Lower leg skin (tissue), 4 donors: ENCODE data around the gene SORBS2. TPM values are rescaled to one million over a fixed set of nuclear protein-coding genes. Genes with fewer than 3 reads are reported as not detected.

ENCODE experiments used
- DNase-seq, 2 donors: peaks; one replicate each; pipeline ENCODE4 v3.0.0-alpha.2; 2019; ENCODE audit warnings: low spot score in 2 of 2
- H3K4me3 ChIP-seq: fragments of 200-600 bp; sonication (generic); 2 replicates; pipeline ENCODE4 v1.5.1; 2017; ENCODE audit warnings: mild to moderate bottlenecking, low read depth; ENCODE audit not compliant: poor library complexity, severe bottlenecking
- POLR2A ChIP-seq, 2 donors: fragments of 450-650 bp; IDR thresholded peaks; one replicate each; pipeline ENCODE4 v1.6.1; 2016 to 2017; ENCODE audit warnings: antibody characterized with exemption in 2 of 2, mild to moderate bottlenecking in 1 of 2, moderate library complexity in 1 of 2
- WGBS, 2 donors: methylation state at CpG; one replicate each; pipeline ENCODE4 v1.1.5; 2018; 5-methylcytosine and 5-hydroxymethylcytosine counted together
- intact Hi-C: fragments of 100-400 bp; cut with DNase I; formaldehyde crosslinking; loops from one replicate; pipeline ENCODE4 v1.15.0; 2023; ENCODE audit warnings: low total_unique reads
- total RNA-seq, 4 donors: library from RNA; depleted of rRNA; stranded (reverse); fragments of >200 nt; gene quantifications; one replicate each; pipeline ENCODE4 v1.1.0, GENCODE V29; 2016
- TF ChIP-seq, protein P1 (sequence below), 3 donors: fragments of 450-650 bp; IDR thresholded peaks; one replicate each; pipeline ENCODE4 v1.5.1; 2016; ENCODE audit warnings: antibody characterized with exemption in 3 of 3, mild to moderate bottlenecking in 3 of 3, moderate library complexity in 2 of 3

SORBS2 gene
- total RNA-seq, 4 donors from 2014 or later = 10.5 to 34.7 (median 20.6) TPM

GRCh38 chr4:185689407-185689806 is 122.6 kb downstream of the SORBS2 start:
- no peak overlapping the region for H3K4me3 ChIP-seq
- no peak for DNase-seq
- 93 to 96% methylated on average over 9 of the region's 9 CpGs for WGBS, 2 donors
- TF ChIP-seq POLR2A (IDR thresholded peaks at IDR 0.05) = no peak
- TF ChIP-seq, protein P1, sequence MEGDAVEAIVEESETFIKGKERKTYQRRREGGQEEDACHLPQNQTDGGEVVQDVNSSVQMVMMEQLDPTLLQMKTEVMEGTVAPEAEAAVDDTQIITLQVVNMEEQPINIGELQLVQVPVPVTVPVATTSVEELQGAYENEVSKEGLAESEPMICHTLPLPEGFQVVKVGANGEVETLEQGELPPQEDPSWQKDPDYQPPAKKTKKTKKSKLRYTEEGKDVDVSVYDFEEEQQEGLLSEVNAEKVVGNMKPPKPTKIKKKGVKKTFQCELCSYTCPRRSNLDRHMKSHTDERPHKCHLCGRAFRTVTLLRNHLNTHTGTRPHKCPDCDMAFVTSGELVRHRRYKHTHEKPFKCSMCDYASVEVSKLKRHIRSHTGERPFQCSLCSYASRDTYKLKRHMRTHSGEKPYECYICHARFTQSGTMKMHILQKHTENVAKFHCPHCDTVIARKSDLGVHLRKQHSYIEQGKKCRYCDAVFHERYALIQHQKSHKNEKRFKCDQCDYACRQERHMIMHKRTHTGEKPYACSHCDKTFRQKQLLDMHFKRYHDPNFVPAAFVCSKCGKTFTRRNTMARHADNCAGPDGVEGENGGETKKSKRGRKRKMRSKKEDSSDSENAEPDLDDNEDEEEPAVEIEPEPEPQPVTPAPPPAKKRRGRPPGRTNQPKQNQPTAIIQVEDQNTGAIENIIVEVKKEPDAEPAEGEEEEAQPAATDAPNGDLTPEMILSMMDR (IDR thresholded peaks at IDR 0.05) = no peak
- intact Hi-C loops = no loop called here

DNA sequence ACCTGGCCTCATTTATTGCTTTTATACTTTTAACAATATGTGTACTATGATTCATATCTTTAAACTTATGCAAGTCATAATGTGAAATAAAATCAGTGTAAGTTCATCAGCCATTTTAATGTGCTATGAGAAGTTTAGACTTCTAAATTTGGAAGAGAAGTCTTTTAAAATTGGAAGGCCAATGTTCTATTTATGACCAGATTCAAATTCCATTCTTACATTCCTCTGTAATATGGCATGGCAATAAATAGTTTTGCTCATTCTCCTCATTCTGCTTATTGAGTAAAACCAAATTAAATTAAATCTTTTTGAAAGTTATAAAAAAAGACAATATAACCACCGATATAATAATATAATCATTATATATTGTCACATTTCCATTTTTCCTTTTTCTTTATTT is 126.2 kb downstream of the SORBS2 start:
- intact Hi-C loops = no loop called here
- DNase-seq = no peak
- 84 to 85% methylated on average over 1 of the region's 1 CpG for WGBS, 2 donors
- no peak overlapping the region for H3K4me3 ChIP-seq
- TF ChIP-seq POLR2A (IDR thresholded peaks at IDR 0.05) = no peak
- TF ChIP-seq, protein P1 (IDR thresholded peaks at IDR 0.05) = no peak

DNA sequence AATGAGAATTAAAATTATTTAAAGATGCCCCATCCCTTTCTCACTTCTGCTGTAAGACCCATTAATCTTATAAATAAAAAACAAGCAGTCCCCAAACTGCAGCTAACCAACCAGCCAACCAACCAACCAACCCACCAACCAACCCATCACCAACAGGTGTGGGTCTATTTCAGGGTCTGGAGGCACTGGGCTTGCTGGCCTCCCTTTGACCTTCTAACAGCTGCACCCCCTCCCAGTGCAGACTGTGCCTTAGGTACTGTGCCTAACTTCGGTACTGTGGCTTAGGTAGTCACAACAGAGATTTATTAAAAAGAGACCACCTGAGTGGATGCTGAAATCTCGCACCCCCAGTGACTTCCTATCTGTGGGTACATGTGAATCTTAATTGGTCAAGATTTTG is 128.1 kb downstream of the SORBS2 start:
- intact Hi-C loops = no loop called here
- no peak overlapping the region for H3K4me3 ChIP-seq
- DNase-seq = no peak
- 81 to 94% methylated on average over 2 of the region's 2 CpGs for WGBS, 2 donors
- TF ChIP-seq, protein P1 (IDR thresholded peaks at IDR 0.05) = no peak
- no peak for TF ChIP-seq POLR2A (IDR thresholded peaks at IDR 0.05)

GRCh38 chr4:185683222-185683621 is 128.8 kb downstream of the SORBS2 start:
- no peak for DNase-seq
- no peak overlapping the region for H3K4me3 ChIP-seq
- TF ChIP-seq, protein P1 (IDR thresholded peaks at IDR 0.05) = no peak
- TF ChIP-seq POLR2A (IDR thresholded peaks at IDR 0.05) = no peak
- WGBS, 2 donors = 91 to 92% methylated on average over 10 of the region's 10 CpGs
- intact Hi-C loops = no loop called here

DNA sequence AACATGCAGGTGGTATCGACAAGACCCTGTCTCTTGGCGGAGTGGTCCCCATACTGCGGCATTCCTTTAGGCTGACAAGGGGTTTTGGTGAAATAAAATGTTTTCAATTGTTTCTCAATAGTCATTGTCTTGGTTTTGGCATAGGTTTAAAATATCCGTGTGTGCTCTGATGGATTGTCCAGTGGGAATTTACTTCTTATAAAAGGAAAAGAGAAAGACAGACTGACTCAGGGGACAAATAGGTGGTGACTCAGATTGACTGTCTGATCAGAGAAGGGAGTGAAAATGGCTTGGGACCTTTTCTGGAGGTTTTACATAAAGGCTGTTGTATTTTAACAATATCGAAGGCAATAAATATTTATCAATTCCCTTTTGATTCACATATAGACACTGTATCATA is 129.8 kb downstream of the SORBS2 start:
- intact Hi-C loops = no loop called here
- WGBS, 2 donors = 87% methylated on average over 5 of the region's 5 CpGs
- no peak overlapping the region for H3K4me3 ChIP-seq
- DNase-seq = no peak
- TF ChIP-seq POLR2A (IDR thresholded peaks at IDR 0.05) = no peak
- TF ChIP-seq, protein P1 (IDR thresholded peaks at IDR 0.05) = no peak

GRCh38 chr4:185681604-185682003 is 130.4 kb downstream of the SORBS2 start:
- no peak for DNase-seq
- 87 to 89% methylated on average over 6 of the region's 6 CpGs for WGBS, 2 donors
- intact Hi-C loops = no loop called here
- H3K4me3 ChIP-seq = no peak overlapping the region
- TF ChIP-seq, protein P1 (IDR thresholded peaks at IDR 0.05) = no peak
- TF ChIP-seq POLR2A (IDR thresholded peaks at IDR 0.05) = no peak
